NCI-H1694 (cell line): ENCODE results near the gene TAF4.
"Not testable (repeated sequence)": the region's sequence is repeated elsewhere in the genome, so short reads cannot be mapped to it uniquely, and the experiment has no call there.

Source experiments
- DNase-seq: peaks from one replicate; lab custom pipeline; 2025; lab: John Stamatoyannopoulos, UW

The TAF4 gene

GRCh38 chr20:61976644-61977418, 88.8 kb downstream of the TAF4 start:
- no peak for DNase-seq

GRCh38 chr20:61976263-61976643, 89.4 kb downstream of the TAF4 start:
- no peak for DNase-seq

DNA sequence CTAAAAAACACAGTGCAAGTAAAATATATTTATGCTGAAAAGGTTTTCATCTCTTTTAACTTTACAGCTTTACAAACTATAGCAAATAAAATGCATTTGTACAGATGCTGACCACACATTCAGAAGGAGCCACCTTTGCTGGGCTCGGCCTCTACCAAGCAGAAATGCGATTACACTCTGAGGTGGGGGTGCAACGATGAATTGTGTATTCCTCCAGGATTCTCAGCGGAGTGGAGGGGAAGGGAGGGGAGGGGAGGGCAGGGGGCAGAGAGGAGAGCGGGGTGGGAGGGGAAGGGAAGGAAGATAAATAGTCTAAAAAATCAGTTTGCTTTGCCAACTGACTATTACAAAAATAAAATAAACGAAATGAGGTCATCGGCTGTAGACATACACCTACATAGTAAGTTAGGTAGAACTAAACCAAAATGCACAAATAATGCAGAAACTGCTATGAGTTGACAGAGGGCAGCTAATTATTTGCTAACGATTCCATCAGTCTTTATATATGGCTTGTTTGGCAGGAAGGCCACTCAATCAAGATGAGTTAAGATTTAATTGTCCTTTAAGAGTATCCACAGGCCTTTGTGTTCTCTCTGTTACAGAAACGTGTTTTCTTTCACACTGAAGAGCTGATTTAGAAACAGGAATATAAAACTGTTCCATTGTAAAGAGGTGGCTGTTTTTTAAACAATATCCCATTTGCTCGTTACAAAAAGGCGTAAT, 90.1 kb downstream of the TAF4 start:
- no peak for DNase-seq

GRCh38 chr20:61974357-61974665, 91.4 kb downstream of the TAF4 start:
- DNase-seq: no peak

- no peak for DNase-seq
Observed at GRCh38 chr20:61973515-61974356, 91.9 kb downstream of the TAF4 start.

- DNase-seq: no peak
Observed at GRCh38 chr20:61972636-61973508, 92.8 kb downstream of the TAF4 start.

DNA sequence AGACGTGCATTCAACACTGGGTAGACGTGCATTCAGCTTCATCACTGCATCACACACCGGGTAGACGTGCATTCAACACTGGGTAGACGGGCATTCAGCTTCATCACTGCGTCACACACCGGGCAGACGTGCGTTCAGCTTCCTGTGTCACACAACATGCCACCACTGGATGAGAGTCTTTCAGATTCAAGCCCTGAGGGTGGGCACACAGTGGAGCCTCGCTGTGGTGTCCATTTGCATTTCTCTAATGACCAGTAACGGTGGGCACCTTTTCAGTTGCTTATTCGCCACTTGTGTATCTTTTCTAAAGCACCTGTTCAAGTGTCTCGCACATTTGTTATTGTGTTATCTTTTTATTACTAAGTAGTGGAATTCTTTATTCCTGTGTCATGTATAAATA, 94.1 kb downstream of the TAF4 start:
- DNase-seq: not testable (repeated sequence)

DNA sequence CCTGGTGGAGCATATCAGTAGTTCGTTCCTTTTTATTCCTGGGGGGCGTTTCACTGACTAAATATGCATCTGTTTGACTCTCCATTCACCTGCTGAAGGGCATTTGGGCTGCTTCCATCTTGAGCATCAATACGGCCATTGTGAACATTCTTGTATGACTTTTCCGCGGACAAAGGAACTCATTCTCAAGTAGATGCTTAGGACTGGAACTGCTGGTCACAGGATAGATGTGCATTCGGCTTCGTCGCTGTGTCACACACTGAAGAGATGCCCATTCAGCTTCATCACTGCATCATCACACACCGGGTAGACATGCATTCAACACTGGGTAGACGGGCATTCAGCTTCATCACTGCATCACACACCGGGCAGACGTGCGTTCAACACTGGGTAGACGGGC, 95.3 kb downstream of the TAF4 start:
- DNase-seq: no peak

DNA sequence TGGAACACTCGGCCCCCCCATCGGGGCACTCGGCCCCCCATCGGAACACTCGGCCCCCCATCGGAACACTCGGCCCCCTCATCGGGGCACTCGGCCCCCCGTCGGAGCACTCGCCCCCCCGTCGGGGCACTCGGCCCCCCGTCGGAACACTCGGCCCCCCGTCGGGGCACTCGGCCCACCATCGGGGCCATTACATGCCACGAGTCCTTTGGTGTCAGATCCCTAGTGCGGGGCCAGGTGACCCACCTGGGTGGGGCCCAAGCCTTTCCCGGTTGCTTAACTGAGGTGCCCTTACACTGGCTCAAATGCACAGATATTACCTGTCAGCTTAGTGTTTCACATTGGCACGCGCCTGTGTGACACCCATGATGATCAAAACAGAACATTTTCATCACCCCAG, 95.9 kb downstream of the TAF4 start:
- no peak for DNase-seq

DNA sequence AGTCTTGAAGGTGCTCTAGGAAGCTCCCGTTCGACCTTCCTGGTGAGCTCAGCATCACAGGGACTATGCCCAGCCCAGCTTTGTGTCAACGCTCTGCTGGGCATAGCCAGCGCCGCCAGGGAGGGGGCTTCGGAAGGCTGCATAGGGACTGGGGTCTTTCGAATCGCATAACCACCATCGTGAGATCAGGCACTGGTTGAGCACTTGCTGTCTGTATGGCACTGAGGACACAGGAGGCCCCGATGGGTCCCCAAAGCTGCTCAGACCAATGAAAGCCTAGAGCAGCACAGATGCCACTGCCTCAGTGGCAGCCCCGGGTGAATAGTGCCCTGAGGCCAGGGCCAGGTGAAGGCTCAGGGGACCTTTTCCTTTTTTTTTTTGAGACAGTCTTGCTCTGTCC, 96.7 kb downstream of the TAF4 start:
- DNase-seq: no peak

GRCh38 chr20:61968036-61968810, 97.5 kb downstream of the TAF4 start:
- no peak for DNase-seq

DNA sequence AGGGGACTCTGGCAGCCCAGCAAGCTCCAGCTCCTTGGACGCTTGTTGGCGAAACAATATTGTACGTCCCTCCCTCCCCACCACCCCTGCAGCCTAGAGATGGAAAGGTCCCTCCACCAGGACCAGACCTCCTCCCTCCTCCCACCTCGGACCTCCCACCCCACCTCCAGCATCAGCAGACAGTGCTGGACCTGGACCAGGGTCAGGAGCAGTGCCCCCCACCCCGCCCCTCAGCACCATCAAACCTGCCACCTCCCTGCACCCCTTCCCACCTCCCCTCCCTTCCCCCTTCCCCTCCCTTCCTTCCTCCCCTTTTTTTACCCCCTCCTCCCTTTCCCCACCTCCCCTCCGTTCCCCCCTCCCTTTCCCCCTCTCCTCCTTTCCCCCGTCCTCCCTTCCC, 98.4 kb downstream of the TAF4 start:
- DNase-seq: no peak

GRCh38 chr20:61966492-61967244, 99.0 kb downstream of the TAF4 start:
- no peak for DNase-seq

DNA sequence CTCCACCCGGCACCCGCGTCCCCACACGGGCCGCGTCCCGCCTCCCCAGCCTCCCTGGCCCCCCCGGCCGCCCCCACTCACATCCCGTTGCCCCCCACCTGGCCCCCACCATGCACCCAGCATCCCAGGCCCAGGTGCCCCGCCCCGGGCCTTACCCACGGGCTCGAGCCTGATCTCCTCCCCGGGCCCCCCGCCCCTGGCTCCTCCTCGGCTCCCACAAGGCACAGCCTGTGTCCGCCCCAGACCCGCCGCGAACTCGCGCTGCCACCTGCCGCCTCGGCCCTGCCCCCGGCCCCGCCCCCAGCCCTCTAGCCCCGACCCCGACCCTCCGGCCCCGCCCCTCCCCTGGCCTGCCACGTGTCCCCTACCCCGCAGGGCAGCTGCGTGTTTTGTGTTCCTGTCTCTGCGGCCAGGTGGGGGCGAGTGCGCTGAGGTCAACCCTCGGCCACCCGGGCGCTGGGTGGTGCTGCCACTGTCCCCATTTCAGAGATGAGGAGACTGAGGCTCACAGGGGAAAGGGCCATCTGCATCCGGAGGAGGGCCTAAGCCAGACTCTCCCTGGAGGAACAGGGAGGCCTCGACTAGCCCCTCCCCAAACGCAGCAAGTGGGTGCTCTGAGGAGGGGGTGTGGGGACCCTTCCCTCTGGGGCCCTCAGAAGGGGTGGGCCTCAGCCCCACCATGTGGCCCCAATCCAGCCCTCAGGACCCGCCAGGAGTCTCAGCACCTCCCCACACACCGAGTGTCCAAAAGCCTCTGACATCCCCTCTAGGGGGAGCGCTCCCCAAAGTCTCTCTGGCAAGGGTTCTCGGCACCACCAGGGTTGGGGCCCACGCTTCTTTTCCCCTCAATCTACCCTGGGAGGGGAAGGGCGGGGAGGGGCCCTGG, 99.8 kb downstream of the TAF4 start:
- DNase-seq: no peak

GRCh38 chr20:61964675-61965605, 100.7 kb downstream of the TAF4 start:
- no peak for DNase-seq

DNA sequence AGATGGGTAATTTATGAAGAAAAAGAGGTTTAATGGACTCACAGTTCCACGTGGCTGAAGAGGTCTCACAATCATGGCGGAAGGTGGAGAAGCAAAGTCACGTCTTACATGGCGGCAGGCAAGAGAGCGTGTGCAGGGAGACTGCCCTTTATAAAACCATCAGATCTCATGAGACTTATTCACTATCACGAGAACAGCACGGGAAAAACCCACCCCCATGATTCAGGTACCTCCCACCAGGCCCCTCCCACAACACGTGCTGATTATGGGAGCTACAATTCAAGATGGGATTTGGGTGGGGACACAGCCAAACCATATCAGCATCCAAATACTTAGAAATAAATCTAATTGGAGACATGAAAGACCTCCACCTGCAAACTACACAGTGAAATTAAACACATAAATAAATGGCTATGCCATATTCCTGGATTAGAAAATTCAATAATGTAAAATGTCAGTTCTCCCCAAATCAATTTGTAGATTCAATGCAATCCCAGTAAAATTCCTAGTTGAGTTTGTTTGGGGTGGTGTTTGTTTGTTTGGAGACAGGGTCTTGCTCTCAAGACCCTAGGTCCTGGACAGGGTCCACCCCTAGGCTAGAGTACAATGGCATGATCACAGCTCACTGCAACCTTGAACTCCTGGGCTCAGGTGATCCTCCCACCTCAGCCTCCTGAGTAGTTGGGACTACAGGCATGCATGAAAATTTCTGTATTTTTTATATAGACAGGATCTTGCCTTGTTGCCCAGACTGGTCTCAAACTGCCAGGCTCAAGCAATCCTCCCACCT, 101.6 kb downstream of the TAF4 start:
- DNase-seq: no peak

- DNase-seq: no peak
Observed at GRCh38 chr20:61963149-61963548, 102.5 kb downstream of the TAF4 start.
